Esophagus muscularis mucosa (tissue), 4 donors: Measurements from ENCODE around the gene CHDH. TPM values are rescaled to one million over a fixed set of nuclear protein-coding genes. Genes with fewer than 3 reads are reported as not detected.

ENCODE experiments used
- DNase-seq: peaks from one replicate; pipeline ENCODE4 v3.0.0-alpha.2; 2017; ENCODE audit errors: extremely low spot score
- H3K27ac ChIP-seq, 4 donors: fragments of 200-600 bp; sonication (generic); replicated peaks in 1 of 4; 1 replicate in 3 of 4; 2 replicates in 1 of 4; pipeline ENCODE4 v1.5.1; 2016 to 2019; ENCODE audit warnings: mild to moderate bottlenecking in 1 of 4
- H3K27me3 ChIP-seq, 4 donors: fragments of 200-600 bp; sonication (generic); one replicate each; pipeline versions ENCODE4 v1.5.1 to v1.6.0; 2016 to 2019
- H3K36me3 ChIP-seq, 4 donors: fragments of 200-600 bp; sonication (generic); one replicate each; pipeline ENCODE4 v1.5.1; 2016 to 2019
- H3K4me1 ChIP-seq, 4 donors: fragments of 200-600 bp; sonication (generic); one replicate each; pipeline ENCODE4 v1.5.1; 2016 to 2019
- H3K4me3 ChIP-seq, 4 donors: fragments of 200-600 bp; sonication (generic); 1 replicate in 2 of 4; 2 replicates in 2 of 4; pipeline ENCODE4 v1.5.1; 2016 to 2019; ENCODE audit warnings: mild to moderate bottlenecking in 4 of 4, moderate library complexity in 1 of 4
- H3K9me3 ChIP-seq, 4 donors: fragments of 200-600 bp; sonication (generic); 1 replicate in 3 of 4; 2 replicates in 1 of 4; pipeline ENCODE4 v1.5.1; 2016 to 2019
- EP300 ChIP-seq: sonication (generic); formaldehyde crosslinking; IDR thresholded peaks from one replicate; pipeline ENCODE4 v1.6.1; 2017; ENCODE audit warnings: antibody characterized with exemption
- POLR2A ChIP-seq: fragments of 450-650 bp; IDR thresholded peaks from one replicate; pipeline ENCODE4 v1.6.1; 2017; ENCODE audit warnings: antibody characterized with exemption, moderate library complexity, mild to moderate bottlenecking, low read depth
- POLR2AphosphoS5 ChIP-seq, 2 donors: sonication (generic); formaldehyde crosslinking; IDR thresholded peaks; one replicate each; pipeline ENCODE4 v1.6.1; 2017; ENCODE audit warnings: antibody characterized with exemption in 2 of 2
- WGBS: methylation state at CpG from one replicate; pipeline ENCODE4 v1.1.5; 2018; 5-methylcytosine and 5-hydroxymethylcytosine counted together
- intact Hi-C: fragments of 100-400 bp; cut with DNase I; formaldehyde crosslinking; loops from one replicate; pipeline ENCODE4 v1.15.1; 2023
- total RNA-seq, 4 donors: library from RNA; depleted of rRNA; stranded (reverse); fragments of >200 nt; gene quantifications; one replicate each; pipeline versions ENCODE4 v1.1.0 to v1.2.1, GENCODE V29; 2016
- TF ChIP-seq, protein P1 (sequence below), 3 experiments: fragments of 200-600 bp in 2 of 3; fragments of 450-650 bp in 1 of 3; sonication (generic) in 2 of 3; IDR thresholded peaks; one replicate each; pipeline ENCODE4 v1.5.1; 2017 to 2019; ENCODE audit warnings: antibody characterized with exemption in 3 of 3, mild to moderate bottlenecking in 2 of 3, moderate library complexity in 1 of 3

CHDH gene
- total RNA-seq, 4 donors from 2014 or later: 0.42 to 3.2 (median 1.7) TPM

DNA sequence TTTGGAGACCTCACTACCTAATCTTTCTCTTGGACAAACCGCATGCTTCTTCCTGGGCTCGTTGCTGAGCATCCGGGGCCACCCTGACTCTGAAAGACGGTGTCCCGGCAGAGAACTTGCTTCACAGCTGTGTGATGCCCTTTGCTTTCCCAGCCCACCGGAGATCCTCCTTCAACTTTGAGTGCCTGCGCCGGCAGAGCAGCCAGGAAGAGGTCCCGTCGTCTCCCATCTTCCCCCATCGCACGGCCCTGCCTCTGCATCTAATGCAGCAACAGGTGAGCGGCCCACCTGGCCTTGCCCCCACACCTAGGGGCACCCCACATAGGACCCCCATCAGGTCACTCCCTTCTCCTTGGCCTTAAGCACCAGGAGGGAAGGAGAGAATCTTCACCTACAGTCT lies 37.7 kb downstream of the CHDH start:
- Histone ChIP-seq H3K4me1 (peaks cover 0 to 4% (median 0%) of the 10 kb centered on the region in 4 donors), H3K4me3 (no peak overlapping the region), H3K27ac (no peak overlapping the region), H3K36me3 (no peaks in the 10 kb centered on the region), H3K27me3 (no peaks in the 10 kb centered on the region), H3K9me3 (no peaks in the 10 kb centered on the region)
- WGBS: 92% methylated on average over 13 of the region's 13 CpGs
- TF ChIP-seq POLR2A (no peak), EP300 (no peak), POLR2AphosphoS5 (IDR thresholded peaks at IDR 0.05) (no peak)
- TF ChIP-seq, protein P1, sequence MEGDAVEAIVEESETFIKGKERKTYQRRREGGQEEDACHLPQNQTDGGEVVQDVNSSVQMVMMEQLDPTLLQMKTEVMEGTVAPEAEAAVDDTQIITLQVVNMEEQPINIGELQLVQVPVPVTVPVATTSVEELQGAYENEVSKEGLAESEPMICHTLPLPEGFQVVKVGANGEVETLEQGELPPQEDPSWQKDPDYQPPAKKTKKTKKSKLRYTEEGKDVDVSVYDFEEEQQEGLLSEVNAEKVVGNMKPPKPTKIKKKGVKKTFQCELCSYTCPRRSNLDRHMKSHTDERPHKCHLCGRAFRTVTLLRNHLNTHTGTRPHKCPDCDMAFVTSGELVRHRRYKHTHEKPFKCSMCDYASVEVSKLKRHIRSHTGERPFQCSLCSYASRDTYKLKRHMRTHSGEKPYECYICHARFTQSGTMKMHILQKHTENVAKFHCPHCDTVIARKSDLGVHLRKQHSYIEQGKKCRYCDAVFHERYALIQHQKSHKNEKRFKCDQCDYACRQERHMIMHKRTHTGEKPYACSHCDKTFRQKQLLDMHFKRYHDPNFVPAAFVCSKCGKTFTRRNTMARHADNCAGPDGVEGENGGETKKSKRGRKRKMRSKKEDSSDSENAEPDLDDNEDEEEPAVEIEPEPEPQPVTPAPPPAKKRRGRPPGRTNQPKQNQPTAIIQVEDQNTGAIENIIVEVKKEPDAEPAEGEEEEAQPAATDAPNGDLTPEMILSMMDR (IDR thresholded peaks at IDR 0.05): no peak
- no peak for DNase-seq
- intact Hi-C loops: no loop called here

DNA sequence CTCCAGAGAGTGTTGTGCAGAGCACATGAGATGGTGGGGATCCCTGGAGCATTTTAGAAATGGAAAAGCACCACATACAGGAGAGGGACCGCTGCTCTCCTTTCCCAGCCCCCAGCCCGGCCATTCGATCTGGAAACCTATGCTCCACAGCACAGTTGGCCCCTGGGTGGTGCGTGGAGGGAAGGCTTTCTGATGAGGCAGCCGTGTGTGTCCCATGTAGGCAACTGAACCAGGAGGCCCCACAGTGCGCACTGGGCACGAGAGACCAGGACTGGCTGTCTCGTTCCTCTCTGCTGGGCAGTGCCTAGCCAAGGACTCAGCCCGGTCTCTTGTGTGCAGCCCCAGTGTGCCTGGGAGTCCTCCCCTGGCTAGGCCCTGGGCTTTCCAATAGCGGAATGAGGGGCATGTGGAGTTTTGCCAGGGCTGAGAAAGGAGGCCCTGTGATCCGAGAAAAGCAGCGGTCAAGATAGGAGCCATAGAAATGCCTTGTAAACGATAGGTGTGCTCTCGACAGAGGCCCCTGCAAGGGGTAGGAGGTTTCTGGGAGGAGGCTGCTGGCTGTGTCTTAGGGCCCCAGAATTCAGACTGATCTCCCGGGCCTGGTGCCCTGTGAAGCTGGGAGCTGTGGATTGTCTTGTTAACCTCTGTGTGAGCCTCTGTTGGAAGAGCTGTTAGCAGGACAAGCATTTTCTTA lies 39.0 kb downstream of the CHDH start:
- TF ChIP-seq EP300 (no peak), POLR2AphosphoS5 (IDR thresholded peaks at IDR 0.05) (no peak), POLR2A (no peak)
- TF ChIP-seq, protein P1 (IDR thresholded peaks at IDR 0.05): no peak
- Histone ChIP-seq H3K27ac (no peak overlapping the region), H3K36me3 (no peaks in the 10 kb centered on the region), H3K9me3 (no peaks in the 10 kb centered on the region), H3K4me1 (peaks cover 0 to 4% (median 0%) of the 10 kb centered on the region in 4 donors), H3K4me3 (no peak overlapping the region), H3K27me3 (no peaks in the 10 kb centered on the region)
- WGBS: 94% methylated on average over 11 of the region's 15 CpGs
- DNase-seq: no peak
- intact Hi-C loops: no loop called here

- Histone ChIP-seq H3K4me3 (no peak overlapping the region), H3K27ac (no peak overlapping the region), H3K27me3 (no peaks in the 10 kb centered on the region), H3K36me3 (no peaks in the 10 kb centered on the region), H3K4me1 (peaks cover 0 to 4% (median 0%) of the 10 kb centered on the region in 4 donors), H3K9me3 (no peaks in the 10 kb centered on the region)
- no peak for TF ChIP-seq EP300
- TF ChIP-seq, protein P1 (IDR thresholded peaks at IDR 0.05): no peak
- TF ChIP-seq POLR2A: no peak
- TF ChIP-seq POLR2AphosphoS5 (IDR thresholded peaks at IDR 0.05): no peak
- WGBS: 86% methylated on average over 9 of the region's 10 CpGs
- DNase-seq: no peak
- intact Hi-C loops: no loop called here
These were observed 39.8 kb downstream of the CHDH start for GRCh38 chr3:53806182-53807116.

DNA sequence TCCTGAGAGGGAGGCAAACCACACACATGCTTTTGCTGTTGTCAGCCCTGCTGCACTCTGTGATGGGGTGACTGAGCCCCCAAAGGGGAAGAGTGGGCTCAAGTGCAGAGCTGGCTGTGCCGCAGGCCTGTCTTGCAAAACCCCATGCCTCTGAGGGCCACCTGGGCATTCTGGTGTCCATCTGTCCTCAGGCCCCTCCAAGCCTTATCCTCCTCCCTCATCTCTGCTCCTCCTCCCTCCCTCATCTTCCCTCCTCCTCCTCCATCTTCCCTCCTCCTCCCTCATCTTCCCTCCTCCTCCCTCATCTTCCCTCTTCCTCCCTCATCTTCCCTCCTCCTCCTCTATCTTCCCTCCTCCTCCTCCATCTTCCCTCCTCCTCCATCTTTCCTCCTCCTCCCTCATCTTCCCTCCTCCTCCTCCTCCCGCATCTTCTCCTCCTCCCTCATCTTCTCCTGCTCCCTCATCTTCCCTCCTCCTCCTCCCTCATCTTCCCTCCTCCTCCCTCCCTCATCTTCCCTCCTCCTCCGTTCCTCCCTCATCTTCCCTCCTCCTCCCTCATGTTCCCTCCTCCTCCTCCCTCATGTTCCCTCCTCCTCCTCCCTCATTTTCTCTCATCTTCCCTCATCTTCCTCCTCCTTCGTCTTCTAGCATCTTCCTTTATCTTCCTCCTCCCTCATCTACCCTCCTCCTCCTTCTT lies 40.6 kb downstream of the CHDH start:
- H3K27ac ChIP-seq: no peak overlapping the region
- no peak for DNase-seq
- no peaks in the 10 kb centered on the region for H3K9me3 ChIP-seq
- H3K36me3 ChIP-seq: no peaks in the 10 kb centered on the region
- H3K27me3 ChIP-seq: no peaks in the 10 kb centered on the region
- no peak for TF ChIP-seq EP300
- TF ChIP-seq POLR2A: no peak
- TF ChIP-seq POLR2AphosphoS5 (IDR thresholded peaks at IDR 0.05): no peak
- TF ChIP-seq, protein P1 (IDR thresholded peaks at IDR 0.05): no peak
- 80% methylated on average over 4 of the region's 4 CpGs for WGBS
- intact Hi-C loops: no loop called here
- H3K4me1 ChIP-seq: peaks cover 0 to 4% (median 0%) of the 10 kb centered on the region in 4 donors
- H3K4me3 ChIP-seq: no peak overlapping the region
